NT2/D1 (cell line): ENCODE data around the gene SHISAL2A.

Experiments used
- DNase-seq: peaks from one replicate; pipeline ENCODE4 v3.0.0-alpha.2; 2011; ENCODE audit warnings: low read depth, low spot score
- H3K27me3 ChIP-seq: 2 replicates; pipeline ENCODE4 v1.6.0; 2011; ENCODE audit warnings: mild to moderate bottlenecking; ENCODE audit not compliant: insufficient read length, insufficient read depth
- H3K36me3 ChIP-seq: 2 replicates; pipeline ENCODE4 v1.6.1; 2011; ENCODE audit warnings: mild to moderate bottlenecking, low read length, mixed read lengths; ENCODE audit not compliant: insufficient read depth, insufficient read length
- H3K4me1 ChIP-seq: 2 replicates; pipeline ENCODE4 v1.5.1; 2011; ENCODE audit not compliant: insufficient read depth, insufficient read length
- H3K4me3 ChIP-seq: 2 replicates; pipeline ENCODE4 v1.5.1; 2011; ENCODE audit warnings: low read depth; ENCODE audit not compliant: insufficient read length
- H3K9ac ChIP-seq: 2 replicates; pipeline ENCODE4 v1.6.0; 2011; ENCODE audit warnings: low read depth; ENCODE audit not compliant: insufficient read length
- H3K9me3 ChIP-seq: 2 replicates; pipeline ENCODE4 v1.5.1; 2011; ENCODE audit warnings: mild to moderate bottlenecking, low read length; ENCODE audit not compliant: insufficient read depth
- SUZ12 ChIP-seq: IDR thresholded peaks from 2 replicates; pipeline ENCODE4 v1.6.1; 2011; ENCODE audit not compliant: insufficient read length, insufficient read depth; ENCODE audit errors: extremely low read depth
- YY1 ChIP-seq: IDR thresholded peaks from 2 replicates; pipeline ENCODE4 v1.6.1; 2011; ENCODE audit not compliant: insufficient read length, insufficient read depth
- ZNF274 ChIP-seq: IDR thresholded peaks from 2 replicates; pipeline ENCODE4 v1.6.1; 2011; ENCODE audit warnings: mild to moderate bottlenecking, low read depth, low read length

Gene SHISAL2A

GRCh38 chr1:52669696-52670095, 36.7 kb downstream of the SHISAL2A start:
- no peak for TF ChIP-seq SUZ12
- TF ChIP-seq ZNF274 = no peak
- no peak for TF ChIP-seq YY1

DNA sequence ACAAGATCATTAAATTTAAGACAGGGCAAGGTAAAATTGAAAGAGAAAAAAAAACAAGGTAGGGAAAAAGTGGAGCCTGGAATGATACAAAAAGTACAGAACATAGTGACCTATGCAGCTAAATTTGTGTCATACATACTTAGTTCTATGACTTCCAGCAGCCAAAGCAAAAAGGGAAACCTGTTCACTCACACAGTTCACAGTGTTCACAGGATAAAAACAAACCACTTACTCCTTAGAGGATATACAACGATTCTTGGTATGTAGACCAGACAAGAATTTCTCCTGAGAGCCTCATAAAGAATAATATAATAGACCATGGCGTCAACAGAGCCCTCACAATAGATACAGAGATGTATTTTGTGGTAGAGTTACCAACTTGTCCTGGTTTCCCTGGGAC, 37.6 kb downstream of the SHISAL2A start:
- Histone ChIP-seq H3K27me3 (no peaks in the 10 kb centered on the region), H3K4me3 (no peak overlapping the region), H3K4me1 (peaks cover 15% of the 10 kb centered on the region), H3K9me3 (no peaks in the 10 kb centered on the region), H3K9ac (no peak overlapping the region), H3K36me3 (no peaks in the 10 kb centered on the region)
- TF ChIP-seq SUZ12 = no peak
- no peak for TF ChIP-seq ZNF274
- TF ChIP-seq YY1 = no peak
- DNase-seq = no peak

More at GRCh38 chr1:52669696-52670095, 36.7 kb downstream of the SHISAL2A start:
- Histone ChIP-seq H3K4me3 (no peak overlapping the region), H3K9ac (no peak overlapping the region), H3K36me3 (no peaks in the 10 kb centered on the region), H3K9me3 (no peaks in the 10 kb centered on the region), H3K27me3 (no peaks in the 10 kb centered on the region), H3K4me1 (peaks cover 20% of the 10 kb centered on the region)
- DNase-seq = no peak

DNA sequence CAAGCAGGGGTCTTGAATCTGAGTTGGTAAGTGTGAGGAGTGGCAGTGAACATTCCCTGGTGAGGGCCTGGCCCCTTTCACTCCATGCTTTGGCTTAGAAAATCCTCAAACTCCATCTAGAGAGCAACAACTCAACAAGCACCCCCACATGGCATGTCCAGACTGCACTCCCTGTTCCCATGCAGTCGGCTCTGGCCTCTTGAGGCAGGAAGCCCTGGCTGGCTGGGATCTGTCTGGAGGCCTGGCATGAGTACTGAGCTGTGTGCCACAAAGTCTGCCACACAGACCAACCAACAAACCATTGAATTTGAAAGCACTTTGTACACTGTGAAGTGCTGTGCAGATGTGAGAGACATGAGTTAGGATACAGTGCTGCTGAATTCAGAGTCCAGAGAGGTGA, 40.0 kb downstream of the SHISAL2A start:
- Histone ChIP-seq H3K27me3 (no peaks in the 10 kb centered on the region), H3K9me3 (no peaks in the 10 kb centered on the region), H3K4me1 (peaks cover 11% of the 10 kb centered on the region), H3K4me3 (no peak overlapping the region), H3K36me3 (no peaks in the 10 kb centered on the region), H3K9ac (peak overlapping the region; percentile 3)
- TF ChIP-seq SUZ12 (no peak), ZNF274 (no peak), YY1 (no peak)
- no peak for DNase-seq

DNA sequence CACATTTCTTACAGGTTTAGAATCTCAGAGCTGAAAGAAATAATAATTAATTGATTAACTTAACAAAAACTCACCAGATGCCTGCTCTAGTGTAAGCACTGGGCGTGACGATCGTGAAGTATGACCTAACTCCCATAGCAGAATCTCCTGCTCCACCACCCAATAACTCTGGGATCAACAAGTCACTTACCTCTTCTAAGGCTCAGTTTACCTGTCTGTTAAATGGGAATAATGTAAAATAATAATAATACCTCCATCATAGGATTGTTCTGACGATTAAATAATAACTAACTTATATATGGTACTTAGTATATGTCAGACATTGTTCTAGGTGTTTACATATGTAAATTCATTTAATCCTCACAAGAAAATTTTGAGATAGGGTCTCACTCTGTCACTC, 40.5 kb downstream of the SHISAL2A start:
- Histone ChIP-seq H3K9ac (no peak overlapping the region), H3K4me1 (peaks cover 10% of the 10 kb centered on the region), H3K9me3 (no peaks in the 10 kb centered on the region), H3K27me3 (no peaks in the 10 kb centered on the region), H3K36me3 (no peaks in the 10 kb centered on the region), H3K4me3 (no peak overlapping the region)
- no peak for DNase-seq
- TF ChIP-seq YY1 (no peak), SUZ12 (no peak), ZNF274 (no peak)

- DNase-seq = no peak
- no peak overlapping the region for H3K9ac ChIP-seq
These were observed 41.8 kb downstream of the SHISAL2A start for GRCh38 chr1:52674497-52675384.

DNA sequence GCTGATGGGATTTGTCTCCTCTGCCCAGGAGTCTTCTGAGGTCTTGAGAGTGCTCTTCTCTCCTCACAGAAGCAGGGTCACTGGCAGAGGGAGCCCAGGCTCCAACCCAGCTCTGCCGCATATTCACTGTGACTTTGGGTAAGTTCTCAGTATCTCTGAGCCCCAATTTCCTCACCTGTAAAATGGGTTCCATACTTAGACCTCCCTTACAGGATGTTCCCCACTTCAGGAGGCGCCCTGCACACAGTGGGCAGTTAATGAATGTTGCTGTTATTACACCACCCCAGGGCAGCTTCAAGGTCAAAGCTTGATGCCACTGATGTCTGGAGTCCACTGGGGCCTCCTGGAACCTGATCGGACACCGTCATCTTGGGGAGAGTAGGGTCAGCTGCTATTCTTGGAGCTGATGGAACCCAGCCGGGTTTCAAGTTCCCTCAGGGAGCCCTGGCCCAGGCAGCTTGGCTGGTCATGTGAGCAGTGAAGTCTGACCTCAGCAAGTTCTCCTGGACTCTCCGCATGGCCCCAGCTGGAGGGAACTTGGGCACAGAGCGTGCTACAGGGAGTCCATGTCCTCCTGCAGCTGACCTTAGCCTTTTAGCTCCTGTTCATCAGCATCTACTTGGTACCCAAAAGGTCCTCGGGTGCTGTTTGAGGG, 43.4 kb downstream of the SHISAL2A start:
- Histone ChIP-seq H3K4me3 (no peak overlapping the region), H3K27me3 (no peaks in the 10 kb centered on the region), H3K9me3 (no peaks in the 10 kb centered on the region), H3K9ac (no peak overlapping the region), H3K4me1 (peaks cover 12% of the 10 kb centered on the region), H3K36me3 (no peaks in the 10 kb centered on the region)
- no peak for DNase-seq
- no peak for TF ChIP-seq ZNF274
- TF ChIP-seq YY1 = no peak

More at GRCh38 chr1:52674497-52675384, 41.8 kb downstream of the SHISAL2A start:
- Histone ChIP-seq H3K4me1 (peaks cover 11% of the 10 kb centered on the region), H3K27me3 (no peaks in the 10 kb centered on the region), H3K36me3 (no peaks in the 10 kb centered on the region), H3K4me3 (no peak overlapping the region), H3K9me3 (no peaks in the 10 kb centered on the region)
- TF ChIP-seq YY1 (no peak), SUZ12 (no peak)

DNA sequence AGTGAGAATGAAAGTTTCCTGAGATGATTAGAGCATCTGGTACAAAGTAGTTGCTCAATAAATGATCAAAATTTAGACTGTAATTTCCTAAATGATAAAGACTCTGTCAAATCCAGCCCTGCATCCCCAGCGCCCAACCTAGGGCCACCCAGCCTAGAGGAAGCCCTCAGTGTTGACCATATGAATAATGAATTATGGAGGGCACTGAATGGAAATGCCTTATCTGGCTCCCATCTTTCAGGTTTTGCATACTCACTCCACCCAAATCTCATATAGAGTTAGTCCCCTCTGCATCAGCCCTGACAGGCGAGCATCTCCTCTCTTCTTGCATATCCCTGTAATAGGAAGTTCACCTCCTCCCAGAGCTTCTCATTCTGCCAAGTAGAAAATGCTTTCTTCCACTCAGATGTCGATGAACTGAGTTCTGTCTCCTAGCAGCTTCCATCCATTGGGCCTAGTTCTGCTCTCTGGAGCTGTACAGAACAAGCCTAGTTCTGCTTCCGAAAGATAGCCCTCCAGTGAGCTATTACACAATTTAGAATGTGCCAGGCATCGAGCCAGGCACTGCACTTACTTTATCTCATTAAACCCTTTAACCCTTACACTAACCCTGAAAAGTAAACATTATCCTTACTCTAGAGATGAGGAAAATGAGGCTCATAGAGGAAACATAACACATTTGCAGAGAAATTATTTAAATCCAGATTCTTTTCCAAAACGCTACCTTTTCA, 44.3 kb downstream of the SHISAL2A start:
- TF ChIP-seq YY1 = no peak
- TF ChIP-seq SUZ12 = no peak
- no peak for TF ChIP-seq ZNF274
- Histone ChIP-seq H3K4me3 (no peak overlapping the region), H3K4me1 (peaks cover 12% of the 10 kb centered on the region), H3K27me3 (no peaks in the 10 kb centered on the region), H3K9me3 (no peaks in the 10 kb centered on the region), H3K9ac (no peak overlapping the region), H3K36me3 (no peaks in the 10 kb centered on the region)
- no peak for DNase-seq
